HCT116 (cell line): ENCODE data around the gene DHRSX. TPM values are rescaled to one million over a fixed set of nuclear protein-coding genes. Genes with fewer than 3 reads are reported as not detected.

Experiments
- ATAC-seq: fragments of 200-7000 bp; cut with Tn5 transposase; 2 replicates; pipeline ENCODE4 v1.9.1; 2020; ENCODE audit warnings: mild to moderate bottlenecking, moderate library complexity
- BruUV-seq: library from RNA; stranded (reverse); fragments of 400-500 nt; replicated peaks from 2 replicates; lab custom pipeline; 2021; lab: Mats Ljungman, UMichigan
- CTCF ChIA-PET: fragments of 300-600 bp; sonication (Branson Sonifier 250); formaldehyde crosslinking; loops from one replicate; lab custom pipeline; 2021; ENCODE audit warnings: antibody characterized with exemption; lab: Charles Lee
- POLR2A ChIA-PET: fragments of 300-600, 350-600 bp; sonication (Branson Sonifier 250); formaldehyde crosslinking; loops from one replicate; lab custom pipeline; 2021; ENCODE audit warnings: antibody characterized with exemption; lab: Charles Lee
- RAD21 ChIA-PET, 2 experiments: fragments of 300-600 bp; sonication (Branson Sonifier 250); formaldehyde crosslinking; loops; one replicate each; lab custom pipeline; 2023; ENCODE audit warnings: low total read pairs in 2 of 2; ENCODE audit not compliant: uncharacterized antibody in 2 of 2, unreplicated experiment in 2 of 2, low non-redundant PET in 1 of 2; lab: Charles Lee
- DNase-seq: peaks from one replicate; pipeline ENCODE4 v3.0.0-alpha.2; 2010; ENCODE audit warnings: low read depth, low spot score
- H2AFZ ChIP-seq: fragments of 200-600 bp; shearing (Covaris generic), sonication (generic); 2 replicates; pipeline ENCODE4 v1.6.1; 2017; ENCODE audit warnings: low read depth, mixed run types, mixed read lengths, antibody characterized with exemption, low read length; ENCODE audit not compliant: poor library complexity, severe bottlenecking
- H3K27ac ChIP-seq: 2 replicates; pipeline ENCODE4 v1.5.1; 2012; ENCODE audit warnings: low read depth, low read length
- H3K27me3 ChIP-seq: fragments of 200-600 bp; sonication (generic); 2 replicates; pipeline ENCODE4 v1.6.1; 2016; ENCODE audit warnings: mixed run types, low read length, mixed read lengths; ENCODE audit not compliant: insufficient read depth
- H3K36me3 ChIP-seq, 2 experiments: fragments of 200-500 bp in 1 of 2; fragments of 200-600 bp in 1 of 2; sonication (Bioruptor generic) in 1 of 2; sonication (generic) in 1 of 2; 2 replicates each; pipeline versions ENCODE4 v1.5.1 to v1.6.1; 2014 to 2016; ENCODE audit warnings: low read length in 2 of 2, inconsistent platforms in 1 of 2, mixed read lengths in 1 of 2, mixed run types in 1 of 2; ENCODE audit not compliant: insufficient read depth in 2 of 2, control insufficient read depth in 1 of 2
- H3K4me1 ChIP-seq, 2 experiments: fragments of 200-600 bp in 1 of 2; sonication (generic) in 1 of 2; 2 replicates each; pipeline versions ENCODE4 v1.5.1 to v1.6.1; 2012 to 2017; ENCODE audit warnings: low read length in 2 of 2, inconsistent platforms in 1 of 2, mild to moderate bottlenecking in 1 of 2, mixed read lengths in 1 of 2, mixed run types in 1 of 2, moderate library complexity in 1 of 2; ENCODE audit not compliant: insufficient read depth in 2 of 2, control insufficient read depth in 1 of 2
- H3K4me2 ChIP-seq: fragments of 200-600 bp; sonication (generic); 2 replicates; pipeline ENCODE4 v1.6.1; 2017; ENCODE audit warnings: mixed run types, low read length, mixed read lengths
- H3K4me3 ChIP-seq, 2 experiments: fragments of 200-600 bp in 1 of 2; sonication (generic) in 1 of 2; replicated peaks in 1 of 2; 2 replicates each; pipeline ENCODE4 v1.5.1; 2011 to 2016; ENCODE audit warnings: low read length in 2 of 2, control low read depth in 1 of 2, low read depth in 1 of 2, mild to moderate bottlenecking in 1 of 2, mixed read lengths in 1 of 2, mixed run types in 1 of 2
- H3K79me2 ChIP-seq: fragments of 200-600 bp; sonication (generic); 2 replicates; pipeline ENCODE4 v1.6.1; 2017; ENCODE audit warnings: mild to moderate bottlenecking, mixed run types, low read length, moderate library complexity, mixed read lengths; ENCODE audit not compliant: insufficient read depth
- H3K9ac ChIP-seq: fragments of 200-600 bp; sonication (generic); 2 replicates; pipeline ENCODE4 v1.6.1; 2016; ENCODE audit warnings: low read length, mixed read lengths
- H3K9me2 ChIP-seq: fragments of 200-600 bp; sonication (generic), shearing (Covaris generic); 2 replicates; pipeline ENCODE4 v1.6.1; 2017; ENCODE audit warnings: mixed run types, mild to moderate bottlenecking, moderate library complexity; ENCODE audit not compliant: insufficient read depth
- H3K9me3 ChIP-seq, 2 experiments: fragments of 200-500 bp in 1 of 2; fragments of 200-600 bp in 1 of 2; sonication (Bioruptor generic) in 1 of 2; sonication (generic) in 1 of 2; 2 replicates each; pipeline ENCODE4 v1.6.1; 2014 to 2017; ENCODE audit warnings: low read length in 2 of 2, mixed read lengths in 2 of 2, inconsistent platforms in 1 of 2, low read depth in 1 of 2, mild to moderate bottlenecking in 1 of 2, mixed run types in 1 of 2, moderate library complexity in 1 of 2; ENCODE audit not compliant: control insufficient read depth in 1 of 2, insufficient read depth in 1 of 2
- H4K20me1 ChIP-seq: fragments of 200-600 bp; sonication (generic), shearing (Covaris generic); 2 replicates; pipeline ENCODE4 v1.6.1; 2017; ENCODE audit warnings: mixed run types, mild to moderate bottlenecking, moderate library complexity; ENCODE audit not compliant: insufficient read depth
- CBX3 ChIP-seq: IDR thresholded peaks from 2 replicates; pipeline ENCODE4 v1.6.1; 2012; ENCODE audit warnings: low read depth
- CEBPB ChIP-seq: IDR thresholded peaks from 2 replicates; pipeline ENCODE4 v1.6.1; 2012; ENCODE audit warnings: low read depth
- EGR1 ChIP-seq: IDR thresholded peaks from 2 replicates; pipeline ENCODE4 v1.6.1; 2012; ENCODE audit warnings: low read depth
- ELF1 ChIP-seq: IDR thresholded peaks from 2 replicates; pipeline ENCODE4 v1.6.1; 2012; ENCODE audit warnings: low read depth, borderline replicate concordance
- EZH2 ChIP-seq: fragments of 200-600 bp; sonication (generic); IDR thresholded peaks from 2 replicates; pipeline ENCODE4 v1.6.1; 2017; ENCODE audit warnings: antibody characterized with exemption, mixed run types
- EZH2phosphoT487 ChIP-seq: fragments of 200-600 bp; IDR thresholded peaks from 2 replicates; pipeline ENCODE4 v1.6.1; 2018; ENCODE audit warnings: antibody characterized with exemption, borderline replicate concordance
- FOSL1 ChIP-seq: IDR thresholded peaks from 2 replicates; pipeline ENCODE4 v1.6.1; 2012; ENCODE audit warnings: low read depth
- POLR2AphosphoS5 ChIP-seq: IDR thresholded peaks from 2 replicates; pipeline ENCODE4 v1.6.1; 2011; ENCODE audit warnings: mild to moderate bottlenecking, low read depth, low read length, moderate library complexity
- RAD21 ChIP-seq: IDR thresholded peaks from 2 replicates; pipeline ENCODE4 v1.6.1; 2012; ENCODE audit warnings: low read depth, mild to moderate bottlenecking
- SIN3A ChIP-seq: IDR thresholded peaks from 2 replicates; pipeline ENCODE4 v1.6.1; 2012; ENCODE audit warnings: low read depth
- SP1 ChIP-seq: IDR thresholded peaks from 2 replicates; pipeline ENCODE4 v1.6.1; 2012; ENCODE audit warnings: low read depth
- SRF ChIP-seq: IDR thresholded peaks from 2 replicates; pipeline ENCODE4 v1.6.1; 2012; ENCODE audit warnings: low read depth
- TCF7L2 ChIP-seq: IDR thresholded peaks from 2 replicates; pipeline ENCODE4 v1.7.0; 2011; ENCODE audit warnings: borderline replicate concordance, inconsistent platforms; ENCODE audit not compliant: insufficient read depth, insufficient read length; ENCODE audit errors: extremely low read depth
- ZFX ChIP-seq: fragments of 450-650 bp; IDR thresholded peaks from 2 replicates; pipeline ENCODE4 v1.6.1; 2017
- ZNF274 ChIP-seq: fragments of 200-500 bp; sonication (Bioruptor generic); IDR thresholded peaks from 2 replicates; pipeline ENCODE4 v1.6.1; 2014; ENCODE audit warnings: mild to moderate bottlenecking, low read depth, low read length, inconsistent platforms
- intact Hi-C: fragments of 100-400 bp; cut with micrococcal nuclease; formaldehyde crosslinking; loops from 2 replicates; pipeline ENCODE4 v1.10.0; 2022
- total RNA-seq: library from RNA; stranded (reverse); gene quantifications from one replicate; pipeline ENCODE4 v1.2.1, GENCODE V29; 2021; ENCODE audit not compliant: unreplicated experiment
- TF ChIP-seq, protein P1 (sequence below): IDR thresholded peaks from 2 replicates; pipeline ENCODE4 v1.6.1; 2012
- TF ChIP-seq, protein P2 (sequence below): IDR thresholded peaks from 2 replicates; pipeline ENCODE4 v1.6.1; 2012; ENCODE audit warnings: low read depth
- TF ChIP-seq, protein P3 (sequence below): IDR thresholded peaks from 2 replicates; pipeline ENCODE4 v1.6.1; 2012
- TF ChIP-seq, protein P4 (sequence below): IDR thresholded peaks from 2 replicates; pipeline ENCODE4 v1.6.1; 2011; ENCODE audit warnings: mild to moderate bottlenecking, low read length, moderate library complexity; ENCODE audit not compliant: insufficient replicate concordance; ENCODE audit errors: extremely low read depth

The DHRSX gene
- total RNA-seq, 1 experiment from 2014 or later: 11.9 TPM

DNA sequence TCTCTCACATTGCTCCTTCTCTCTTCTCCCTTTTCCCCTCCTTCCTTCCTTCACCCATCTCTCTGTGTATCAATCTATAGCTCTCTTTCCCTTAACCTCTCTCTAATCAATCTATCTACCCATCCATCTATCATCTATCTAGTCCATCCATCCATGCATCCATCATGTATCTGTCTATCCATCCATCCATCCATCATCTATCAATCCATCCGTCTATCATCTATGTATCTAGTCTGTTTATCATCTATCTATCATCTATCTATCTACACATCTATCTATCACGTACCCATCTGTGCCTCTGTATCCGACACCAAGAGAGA, 307.5 kb downstream of the DHRSX start:
- BruUV-seq: no TSS peak
- POLR2A ChIA-PET: no interaction called here
- H3K79me2 ChIP-seq: no peaks in the 10 kb centered on the region
- no peaks in the 10 kb centered on the region for H3K9me3 ChIP-seq
- CTCF ChIA-PET: no interaction called here
- H2AFZ ChIP-seq: no peak overlapping the region
- ATAC-seq: no peak
- no peaks in the 10 kb centered on the region for H3K36me3 ChIP-seq
- TF ChIP-seq ZNF274 (no peak), FOSL1 (no peak), EZH2phosphoT487 (no peak), EGR1 (no peak), ZFX (no peak), TCF7L2 (no peak), ELF1 (no peak), SIN3A (no peak), CEBPB (no peak), POLR2AphosphoS5 (no peak), CBX3 (no peak), SRF (no peak), EZH2 (no peak), RAD21 (no peak), SP1 (no peak)
- TF ChIP-seq, protein P1, sequence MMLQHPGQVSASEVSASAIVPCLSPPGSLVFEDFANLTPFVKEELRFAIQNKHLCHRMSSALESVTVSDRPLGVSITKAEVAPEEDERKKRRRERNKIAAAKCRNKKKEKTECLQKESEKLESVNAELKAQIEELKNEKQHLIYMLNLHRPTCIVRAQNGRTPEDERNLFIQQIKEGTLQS: no peak
- TF ChIP-seq, protein P2, sequence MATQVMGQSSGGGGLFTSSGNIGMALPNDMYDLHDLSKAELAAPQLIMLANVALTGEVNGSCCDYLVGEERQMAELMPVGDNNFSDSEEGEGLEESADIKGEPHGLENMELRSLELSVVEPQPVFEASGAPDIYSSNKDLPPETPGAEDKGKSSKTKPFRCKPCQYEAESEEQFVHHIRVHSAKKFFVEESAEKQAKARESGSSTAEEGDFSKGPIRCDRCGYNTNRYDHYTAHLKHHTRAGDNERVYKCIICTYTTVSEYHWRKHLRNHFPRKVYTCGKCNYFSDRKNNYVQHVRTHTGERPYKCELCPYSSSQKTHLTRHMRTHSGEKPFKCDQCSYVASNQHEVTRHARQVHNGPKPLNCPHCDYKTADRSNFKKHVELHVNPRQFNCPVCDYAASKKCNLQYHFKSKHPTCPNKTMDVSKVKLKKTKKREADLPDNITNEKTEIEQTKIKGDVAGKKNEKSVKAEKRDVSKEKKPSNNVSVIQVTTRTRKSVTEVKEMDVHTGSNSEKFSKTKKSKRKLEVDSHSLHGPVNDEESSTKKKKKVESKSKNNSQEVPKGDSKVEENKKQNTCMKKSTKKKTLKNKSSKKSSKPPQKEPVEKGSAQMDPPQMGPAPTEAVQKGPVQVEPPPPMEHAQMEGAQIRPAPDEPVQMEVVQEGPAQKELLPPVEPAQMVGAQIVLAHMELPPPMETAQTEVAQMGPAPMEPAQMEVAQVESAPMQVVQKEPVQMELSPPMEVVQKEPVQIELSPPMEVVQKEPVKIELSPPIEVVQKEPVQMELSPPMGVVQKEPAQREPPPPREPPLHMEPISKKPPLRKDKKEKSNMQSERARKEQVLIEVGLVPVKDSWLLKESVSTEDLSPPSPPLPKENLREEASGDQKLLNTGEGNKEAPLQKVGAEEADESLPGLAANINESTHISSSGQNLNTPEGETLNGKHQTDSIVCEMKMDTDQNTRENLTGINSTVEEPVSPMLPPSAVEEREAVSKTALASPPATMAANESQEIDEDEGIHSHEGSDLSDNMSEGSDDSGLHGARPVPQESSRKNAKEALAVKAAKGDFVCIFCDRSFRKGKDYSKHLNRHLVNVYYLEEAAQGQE: no peak
- TF ChIP-seq, protein P3, sequence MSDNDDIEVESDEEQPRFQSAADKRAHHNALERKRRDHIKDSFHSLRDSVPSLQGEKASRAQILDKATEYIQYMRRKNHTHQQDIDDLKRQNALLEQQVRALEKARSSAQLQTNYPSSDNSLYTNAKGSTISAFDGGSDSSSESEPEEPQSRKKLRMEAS: no peak
- TF ChIP-seq, protein P4, sequence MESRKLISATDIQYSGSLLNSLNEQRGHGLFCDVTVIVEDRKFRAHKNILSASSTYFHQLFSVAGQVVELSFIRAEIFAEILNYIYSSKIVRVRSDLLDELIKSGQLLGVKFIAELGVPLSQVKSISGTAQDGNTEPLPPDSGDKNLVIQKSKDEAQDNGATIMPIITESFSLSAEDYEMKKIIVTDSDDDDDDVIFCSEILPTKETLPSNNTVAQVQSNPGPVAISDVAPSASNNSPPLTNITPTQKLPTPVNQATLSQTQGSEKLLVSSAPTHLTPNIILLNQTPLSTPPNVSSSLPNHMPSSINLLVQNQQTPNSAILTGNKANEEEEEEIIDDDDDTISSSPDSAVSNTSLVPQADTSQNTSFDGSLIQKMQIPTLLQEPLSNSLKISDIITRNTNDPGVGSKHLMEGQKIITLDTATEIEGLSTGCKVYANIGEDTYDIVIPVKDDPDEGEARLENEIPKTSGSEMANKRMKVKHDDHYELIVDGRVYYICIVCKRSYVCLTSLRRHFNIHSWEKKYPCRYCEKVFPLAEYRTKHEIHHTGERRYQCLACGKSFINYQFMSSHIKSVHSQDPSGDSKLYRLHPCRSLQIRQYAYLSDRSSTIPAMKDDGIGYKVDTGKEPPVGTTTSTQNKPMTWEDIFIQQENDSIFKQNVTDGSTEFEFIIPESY: no peak
- TF ChIP-seq, all 23 proteins: peak for 0
- RAD21 ChIA-PET: no interaction called here
- intact Hi-C loops: no loop called here
- Histone ChIP-seq H3K9me2 (no peaks in the 10 kb centered on the region), H3K9ac (no peak overlapping the region), H3K27me3 (no peaks in the 10 kb centered on the region), H4K20me1 (no peaks in the 10 kb centered on the region), H3K4me2 (no peak overlapping the region), H3K27ac (no peak overlapping the region), H3K4me1 (peaks cover 8 to 9% of the 10 kb centered on the region in 2 experiments), H3K4me3 (no peak overlapping the region)
- no peak for DNase-seq
